GM12865 (cell line): ENCODE results near the gene GDPD2.

Source experiments
- DNase-seq: peaks from one replicate; pipeline ENCODE4 v3.0.0; 2010; ENCODE audit warnings: low read depth
- H3K4me3 ChIP-seq: 2 replicates; pipeline ENCODE4 v1.5.1; 2011; ENCODE audit warnings: mild to moderate bottlenecking, low read depth, low read length, control low read depth
- TF ChIP-seq, protein P1 (sequence below): IDR thresholded peaks from 2 replicates; pipeline ENCODE4 v1.5.1; 2011; ENCODE audit warnings: low read length, control low read depth, low read depth, inconsistent platforms; ENCODE audit not compliant: insufficient read depth; ENCODE audit errors: missing control alignments

The GDPD2 gene

GRCh38 chrX:70481471-70482270 lies 58.6 kb downstream of the GDPD2 start:
- TF ChIP-seq, protein P1, sequence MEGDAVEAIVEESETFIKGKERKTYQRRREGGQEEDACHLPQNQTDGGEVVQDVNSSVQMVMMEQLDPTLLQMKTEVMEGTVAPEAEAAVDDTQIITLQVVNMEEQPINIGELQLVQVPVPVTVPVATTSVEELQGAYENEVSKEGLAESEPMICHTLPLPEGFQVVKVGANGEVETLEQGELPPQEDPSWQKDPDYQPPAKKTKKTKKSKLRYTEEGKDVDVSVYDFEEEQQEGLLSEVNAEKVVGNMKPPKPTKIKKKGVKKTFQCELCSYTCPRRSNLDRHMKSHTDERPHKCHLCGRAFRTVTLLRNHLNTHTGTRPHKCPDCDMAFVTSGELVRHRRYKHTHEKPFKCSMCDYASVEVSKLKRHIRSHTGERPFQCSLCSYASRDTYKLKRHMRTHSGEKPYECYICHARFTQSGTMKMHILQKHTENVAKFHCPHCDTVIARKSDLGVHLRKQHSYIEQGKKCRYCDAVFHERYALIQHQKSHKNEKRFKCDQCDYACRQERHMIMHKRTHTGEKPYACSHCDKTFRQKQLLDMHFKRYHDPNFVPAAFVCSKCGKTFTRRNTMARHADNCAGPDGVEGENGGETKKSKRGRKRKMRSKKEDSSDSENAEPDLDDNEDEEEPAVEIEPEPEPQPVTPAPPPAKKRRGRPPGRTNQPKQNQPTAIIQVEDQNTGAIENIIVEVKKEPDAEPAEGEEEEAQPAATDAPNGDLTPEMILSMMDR = no peak
- no peak overlapping the region for H3K4me3 ChIP-seq
- no peak for DNase-seq

DNA sequence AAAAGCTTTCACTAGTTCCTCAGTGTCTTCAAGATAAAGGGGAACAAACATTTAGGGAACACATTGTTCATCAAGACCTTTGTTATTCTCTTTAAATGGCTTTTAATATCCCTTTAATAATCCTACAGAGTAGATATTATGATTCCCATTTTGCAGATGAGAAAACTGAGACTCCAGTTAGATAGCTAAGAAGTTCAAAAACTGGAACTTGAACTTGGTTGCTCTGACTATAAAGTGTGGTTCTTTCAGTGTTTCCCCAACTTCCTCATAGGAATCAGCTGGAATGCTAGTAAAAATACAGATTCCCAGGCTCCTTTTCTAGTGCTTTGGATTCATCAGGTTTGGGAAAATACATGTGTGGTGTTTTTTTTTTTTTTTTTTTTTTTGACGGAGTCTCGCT lies 59.2 kb downstream of the GDPD2 start:
- TF ChIP-seq, protein P1 = no peak

More for the DNA sequence above, 59.2 kb downstream of the GDPD2 start:
- H3K4me3 ChIP-seq = no peak overlapping the region
- no peak for DNase-seq
